Activated T-helper 1 cell treated with anti-CD3 and anti-CD28 coated beads, Interleukin-12 subunit alpha, Interleukin-12 subunit beta, Interleukin-2, Interleukin-4 antibody, amounts not matched to agents 30 ng/mL and 10 ng/mL and 1 ng/mL, durations not matched to agents 14 hours and 24 hours and 36 hours (primary cell): ENCODE data around the gene EXOC4. TPM values are rescaled to one million over a fixed set of nuclear protein-coding genes. Genes with fewer than 3 reads are reported as not detected.

Experiments
- DNase-seq: peaks from one replicate; pipeline ENCODE4 v3.0.0; 2021; ENCODE audit warnings: low spot score
- H3K27ac Mint-ChIP-seq: one replicate; pipeline ENCODE4 v1.8.0; 2021; ENCODE audit warnings: mild to moderate bottlenecking, mixed read lengths
- H3K27me3 Mint-ChIP-seq: one replicate; pipeline ENCODE4 v1.8.0; 2022; ENCODE audit warnings: mild to moderate bottlenecking, moderate library complexity, mixed read lengths; ENCODE audit not compliant: insufficient read depth
- H3K36me3 Mint-ChIP-seq: one replicate; pipeline ENCODE4 v1.8.0; 2021; ENCODE audit warnings: low read depth, mixed read lengths
- H3K4me1 Mint-ChIP-seq: one replicate; pipeline ENCODE4 v1.8.0; 2021; ENCODE audit warnings: low read depth, mixed read lengths
- H3K4me3 Mint-ChIP-seq: one replicate; pipeline ENCODE4 v1.8.0; 2021; ENCODE audit warnings: mild to moderate bottlenecking, moderate library complexity, mixed read lengths
- H3K9me3 Mint-ChIP-seq: one replicate; pipeline ENCODE4 v1.8.0; 2021; ENCODE audit warnings: mixed read lengths
- intact Hi-C: fragments of 100-400 bp; cut with micrococcal nuclease; formaldehyde crosslinking; loops from one replicate; pipeline ENCODE4 v1.15.1; 2024
- total RNA-seq: library from RNA; stranded (reverse); gene quantifications from 2 replicates; pipeline ENCODE4 v1.2.3, GENCODE V29; 2022

The EXOC4 gene
- total RNA-seq, 1 donor from 2014 or later: 58.6 TPM

- H3K27me3 Mint-ChIP-seq: no peaks in the 10 kb centered on the region
- H3K4me1 Mint-ChIP-seq: no peaks in the 10 kb centered on the region
- intact Hi-C loops: no loop called here
- no peak for DNase-seq
- H3K9me3 Mint-ChIP-seq: peaks cover 33% of the 10 kb centered on the region
- no peaks in the 10 kb centered on the region for H3K36me3 Mint-ChIP-seq
- no peak overlapping the region for H3K27ac Mint-ChIP-seq
- no peak overlapping the region for H3K4me3 Mint-ChIP-seq
Observed at GRCh38 chr7:134085311-134085710, 832.4 kb downstream of the EXOC4 start.

DNA sequence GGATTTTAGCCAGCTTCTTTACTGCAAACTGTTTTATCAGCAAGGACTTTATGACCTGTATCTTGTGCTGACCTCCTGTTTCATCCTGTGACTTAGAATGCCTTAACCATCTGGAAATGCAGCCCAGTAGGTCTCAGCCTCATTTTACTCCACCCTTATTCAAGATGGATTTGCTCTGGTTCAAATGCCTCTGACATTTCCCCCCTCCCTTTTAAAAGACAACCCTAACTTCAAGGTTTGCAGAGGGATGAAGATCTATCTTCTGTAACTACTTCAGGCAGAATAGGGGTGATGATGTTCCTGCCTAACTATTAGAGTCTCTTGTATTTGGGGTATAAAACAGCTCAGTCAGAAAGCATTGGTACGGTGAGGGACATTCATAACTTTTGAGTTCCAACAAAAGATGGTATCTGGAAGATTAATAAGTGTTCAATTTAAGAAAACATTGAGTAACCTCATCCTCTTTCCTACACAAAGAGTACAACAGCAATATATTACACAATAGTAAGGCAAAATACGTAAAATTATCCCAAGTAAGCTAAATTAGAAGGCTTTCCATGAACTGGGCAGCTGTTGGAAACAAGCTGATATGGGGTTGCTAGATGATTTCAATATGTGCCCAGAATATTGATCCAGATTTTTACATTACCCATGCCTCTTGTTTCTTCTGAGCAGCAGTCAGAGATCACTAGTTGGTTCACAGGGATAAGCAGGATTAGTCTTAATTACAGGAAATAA lies 834.3 kb downstream of the EXOC4 start:
- H3K9me3 Mint-ChIP-seq: peaks cover 34% of the 10 kb centered on the region
- H3K36me3 Mint-ChIP-seq: no peaks in the 10 kb centered on the region
- no peak overlapping the region for H3K4me3 Mint-ChIP-seq
- intact Hi-C loops: no loop called here
- H3K27me3 Mint-ChIP-seq: no peaks in the 10 kb centered on the region
- no peak for DNase-seq
- H3K27ac Mint-ChIP-seq: no peak overlapping the region
- H3K4me1 Mint-ChIP-seq: no peaks in the 10 kb centered on the region

DNA sequence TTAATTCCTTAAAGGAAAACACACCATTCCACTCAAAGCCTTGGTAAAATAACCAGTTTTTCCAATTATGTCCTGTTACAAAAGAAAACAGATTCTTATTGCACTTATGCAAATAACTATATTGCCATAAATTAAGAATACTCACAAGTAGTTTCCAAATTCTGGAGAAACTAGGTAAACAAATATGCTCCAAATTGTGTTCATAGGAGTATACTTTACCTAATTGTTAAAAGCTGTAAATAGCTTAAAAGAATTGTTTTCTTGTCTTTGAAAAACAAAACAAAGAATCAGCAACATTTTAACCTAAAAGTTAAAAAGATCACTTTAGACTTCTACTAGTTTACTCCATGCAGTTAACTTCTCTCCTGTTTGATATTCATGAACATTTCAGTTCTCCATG lies 835.3 kb downstream of the EXOC4 start:
- H3K4me1 Mint-ChIP-seq: no peaks in the 10 kb centered on the region
- peaks cover 34% of the 10 kb centered on the region for H3K9me3 Mint-ChIP-seq
- no peaks in the 10 kb centered on the region for H3K36me3 Mint-ChIP-seq
- H3K27ac Mint-ChIP-seq: no peak overlapping the region
- H3K27me3 Mint-ChIP-seq: no peaks in the 10 kb centered on the region
- no peak for DNase-seq
- intact Hi-C loops: no loop called here
- no peak overlapping the region for H3K4me3 Mint-ChIP-seq

- DNase-seq: no peak
- no peaks in the 10 kb centered on the region for H3K4me1 Mint-ChIP-seq
- H3K36me3 Mint-ChIP-seq: no peaks in the 10 kb centered on the region
- peaks cover 41% of the 10 kb centered on the region for H3K9me3 Mint-ChIP-seq
- H3K27ac Mint-ChIP-seq: no peak overlapping the region
- H3K27me3 Mint-ChIP-seq: peaks cover 4% of the 10 kb centered on the region
- intact Hi-C loops: no loop called here
- no peak overlapping the region for H3K4me3 Mint-ChIP-seq
Observed at GRCh38 chr7:134089446-134089845, 836.6 kb downstream of the EXOC4 start.

DNA sequence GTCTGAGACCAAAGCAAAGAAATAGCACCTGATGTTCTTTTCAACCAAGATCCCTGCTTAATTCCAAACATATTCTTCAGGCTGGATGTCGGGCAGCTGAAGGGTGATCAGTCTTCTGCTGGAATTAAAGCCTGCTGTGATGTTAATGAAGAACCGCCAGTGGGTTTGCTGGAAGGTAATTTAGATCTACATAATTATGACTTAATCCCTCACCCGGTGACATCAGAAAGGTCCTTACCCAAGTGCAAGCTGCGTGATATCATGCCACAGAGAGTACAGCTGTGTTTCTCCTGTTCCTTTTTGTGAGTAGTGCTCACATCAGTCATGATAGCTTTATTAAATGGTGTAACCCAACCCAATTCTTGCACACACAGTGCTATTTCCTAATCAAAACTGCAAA lies 845.2 kb downstream of the EXOC4 start:
- H3K27me3 Mint-ChIP-seq: peaks cover 4% of the 10 kb centered on the region
- peaks cover 10% of the 10 kb centered on the region for H3K9me3 Mint-ChIP-seq
- no peaks in the 10 kb centered on the region for H3K36me3 Mint-ChIP-seq
- intact Hi-C loops: no loop called here
- H3K27ac Mint-ChIP-seq: no peak overlapping the region
- H3K4me3 Mint-ChIP-seq: no peak overlapping the region
- no peak for DNase-seq
- H3K4me1 Mint-ChIP-seq: no peaks in the 10 kb centered on the region

GRCh38 chr7:134101716-134102115 lies 848.8 kb downstream of the EXOC4 start:
- no peaks in the 10 kb centered on the region for H3K9me3 Mint-ChIP-seq

GRCh38 chr7:134104166-134104565 lies 851.3 kb downstream of the EXOC4 start:
- no peaks in the 10 kb centered on the region for H3K4me1 Mint-ChIP-seq
- DNase-seq: no peak
- no peaks in the 10 kb centered on the region for H3K27me3 Mint-ChIP-seq
- intact Hi-C loops: loop anchor here (1.0 kb wide), 1 partner anchor 23 kb away; the partner anchor contains the start of gene LRGUK
- H3K27ac Mint-ChIP-seq: no peak overlapping the region
- H3K9me3 Mint-ChIP-seq: no peaks in the 10 kb centered on the region
- H3K4me3 Mint-ChIP-seq: no peak overlapping the region
- no peaks in the 10 kb centered on the region for H3K36me3 Mint-ChIP-seq

More at GRCh38 chr7:134101716-134102115, 848.8 kb downstream of the EXOC4 start:
- Mint-ChIP-seq H3K4me1 (no peaks in the 10 kb centered on the region), H3K36me3 (no peaks in the 10 kb centered on the region), H3K27ac (no peak overlapping the region), H3K27me3 (no peaks in the 10 kb centered on the region), H3K4me3 (no peak overlapping the region)
- no peak for DNase-seq
- intact Hi-C loops: no loop called here

GRCh38 chr7:134105841-134106240 lies 853.0 kb downstream of the EXOC4 start:
- no peaks in the 10 kb centered on the region for H3K27me3 Mint-ChIP-seq
- no peak for DNase-seq
- intact Hi-C loops: no loop called here
- H3K4me3 Mint-ChIP-seq: no peak overlapping the region
- no peaks in the 10 kb centered on the region for H3K9me3 Mint-ChIP-seq
- no peaks in the 10 kb centered on the region for H3K36me3 Mint-ChIP-seq
- H3K4me1 Mint-ChIP-seq: no peaks in the 10 kb centered on the region
- H3K27ac Mint-ChIP-seq: no peak overlapping the region

- H3K9me3 Mint-ChIP-seq: no peaks in the 10 kb centered on the region
- no peaks in the 10 kb centered on the region for H3K27me3 Mint-ChIP-seq
- no peak overlapping the region for H3K4me3 Mint-ChIP-seq
- intact Hi-C loops: no loop called here
- no peaks in the 10 kb centered on the region for H3K36me3 Mint-ChIP-seq
- no peak overlapping the region for H3K27ac Mint-ChIP-seq
- H3K4me1 Mint-ChIP-seq: no peaks in the 10 kb centered on the region
- no peak for DNase-seq
Observed at GRCh38 chr7:134108802-134109201, 855.9 kb downstream of the EXOC4 start.

DNA sequence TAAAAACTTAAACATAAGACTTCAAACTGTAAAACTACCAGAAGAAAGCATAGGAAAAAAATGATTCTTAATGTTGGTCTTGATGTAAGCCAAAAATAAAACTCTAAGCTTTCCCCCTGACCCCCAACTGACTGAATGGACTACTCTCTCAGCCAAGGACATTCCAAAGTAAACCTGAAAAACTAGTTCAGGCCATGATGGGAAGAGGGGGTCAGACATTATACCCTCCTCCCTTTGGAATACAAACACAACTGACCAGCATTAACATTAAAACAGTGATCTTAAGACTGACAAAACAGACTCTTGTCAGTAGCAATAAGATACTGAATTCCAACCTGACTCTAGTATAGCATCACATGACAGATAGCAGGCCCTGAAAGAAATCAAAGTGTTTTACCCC lies 860.8 kb downstream of the EXOC4 start:
- no peak for DNase-seq
- H3K27me3 Mint-ChIP-seq: no peaks in the 10 kb centered on the region

GRCh38 chr7:134114992-134115391 lies 862.1 kb downstream of the EXOC4 start:
- DNase-seq: no peak
- Mint-ChIP-seq H3K36me3 (no peaks in the 10 kb centered on the region), H3K4me1 (no peaks in the 10 kb centered on the region), H3K27me3 (no peaks in the 10 kb centered on the region), H3K9me3 (no peaks in the 10 kb centered on the region), H3K27ac (no peak overlapping the region), H3K4me3 (no peak overlapping the region)
- intact Hi-C loops: no loop called here

More for the DNA sequence above, 860.8 kb downstream of the EXOC4 start:
- Mint-ChIP-seq H3K4me3 (no peak overlapping the region), H3K36me3 (no peaks in the 10 kb centered on the region), H3K4me1 (no peaks in the 10 kb centered on the region), H3K9me3 (no peaks in the 10 kb centered on the region), H3K27ac (no peak overlapping the region)
- intact Hi-C loops: no loop called here
